Vagina (tissue), 2 donors: ENCODE measurements around the gene C12orf42. TPM values are rescaled to one million over a fixed set of nuclear protein-coding genes. Genes with fewer than 3 reads are reported as not detected.

Experiments used
- DNase-seq, 2 donors: peaks; one replicate each; pipeline ENCODE4 v3.0.0-alpha.2; 2017; ENCODE audit errors: extremely low spot score in 2 of 2
- H3K27ac ChIP-seq: fragments of 200-600 bp; sonication (generic); one replicate; pipeline ENCODE4 v1.5.1; 2019
- H3K27me3 ChIP-seq: fragments of 200-600 bp; sonication (generic); one replicate; pipeline ENCODE4 v1.5.1; 2019
- H3K36me3 ChIP-seq, 2 donors: fragments of 200-600 bp; sonication (generic); one replicate each; pipeline ENCODE4 v1.5.1; 2017 to 2019
- H3K4me1 ChIP-seq: fragments of 200-600 bp; sonication (generic); one replicate; pipeline ENCODE4 v1.5.1; 2019
- H3K4me3 ChIP-seq, 2 donors: fragments of 200-600 bp; sonication (generic); 1 replicate in 1 of 2; 2 replicates in 1 of 2; pipeline ENCODE4 v1.5.1; 2016 to 2019
- H3K9me3 ChIP-seq: fragments of 200-600 bp; sonication (generic); one replicate; pipeline ENCODE4 v1.5.1; 2019
- POLR2A ChIP-seq, 2 donors: fragments of 450-650 bp; IDR thresholded peaks; one replicate each; pipeline ENCODE4 v1.6.1; 2017; ENCODE audit warnings: antibody characterized with exemption in 2 of 2, mild to moderate bottlenecking in 2 of 2, moderate library complexity in 2 of 2
- POLR2AphosphoS5 ChIP-seq, 2 donors: sonication (generic); formaldehyde crosslinking; IDR thresholded peaks; one replicate each; pipeline ENCODE4 v1.9.0; 2017; ENCODE audit warnings: antibody characterized with exemption in 2 of 2, mild to moderate bottlenecking in 2 of 2, low read depth in 1 of 2; ENCODE audit not compliant: insufficient read depth in 1 of 2
- intact Hi-C: fragments of 100-400 bp; cut with DNase I; formaldehyde crosslinking; loops from one replicate; pipeline ENCODE4 v1.15.1; 2023
- total RNA-seq: library from RNA; depleted of rRNA; stranded (reverse); fragments of >200 nt; gene quantifications from one replicate; pipeline ENCODE4 v1.2.3, GENCODE V29; 2016
- TF ChIP-seq, protein P1 (sequence below), 3 experiments: fragments of 450-650 bp in 2 of 3; fragments of 200-600 bp in 1 of 3; sonication (generic) in 1 of 3; IDR thresholded peaks; one replicate each; pipeline ENCODE4 v1.5.1; 2017 to 2019; ENCODE audit warnings: antibody characterized with exemption in 3 of 3, mild to moderate bottlenecking in 2 of 3, moderate library complexity in 2 of 3

C12orf42 gene
- total RNA-seq, 1 donor from 2014 or later = not detected

DNA sequence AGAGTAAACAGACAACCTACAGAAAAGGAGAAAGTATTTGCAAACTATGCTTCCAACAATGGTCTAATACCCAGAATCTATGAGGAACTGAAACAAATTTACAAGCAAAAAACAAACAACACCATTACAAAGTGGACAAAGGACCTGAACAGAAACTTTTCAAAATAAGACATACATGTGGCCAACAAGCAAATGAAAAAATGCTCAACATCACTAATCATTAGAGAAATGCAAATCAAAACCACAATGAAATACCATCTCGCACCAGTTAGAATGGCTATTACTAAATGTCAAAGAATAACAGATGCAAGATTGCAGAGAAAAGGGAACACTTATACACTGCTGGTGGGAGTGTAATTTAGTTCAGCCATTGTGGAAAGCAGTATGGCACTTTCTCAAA is 125.8 kb downstream of the C12orf42 start:
- no peaks in the 10 kb centered on the region for H3K36me3 ChIP-seq
- TF ChIP-seq POLR2A (IDR thresholded peaks at IDR 0.05) (no peak), POLR2AphosphoS5 (IDR thresholded peaks at IDR 0.05; ENCODE audit: insufficient read depth in 1 of 2, low read depth in 1 of 2) (no peak)
- TF ChIP-seq, protein P1, sequence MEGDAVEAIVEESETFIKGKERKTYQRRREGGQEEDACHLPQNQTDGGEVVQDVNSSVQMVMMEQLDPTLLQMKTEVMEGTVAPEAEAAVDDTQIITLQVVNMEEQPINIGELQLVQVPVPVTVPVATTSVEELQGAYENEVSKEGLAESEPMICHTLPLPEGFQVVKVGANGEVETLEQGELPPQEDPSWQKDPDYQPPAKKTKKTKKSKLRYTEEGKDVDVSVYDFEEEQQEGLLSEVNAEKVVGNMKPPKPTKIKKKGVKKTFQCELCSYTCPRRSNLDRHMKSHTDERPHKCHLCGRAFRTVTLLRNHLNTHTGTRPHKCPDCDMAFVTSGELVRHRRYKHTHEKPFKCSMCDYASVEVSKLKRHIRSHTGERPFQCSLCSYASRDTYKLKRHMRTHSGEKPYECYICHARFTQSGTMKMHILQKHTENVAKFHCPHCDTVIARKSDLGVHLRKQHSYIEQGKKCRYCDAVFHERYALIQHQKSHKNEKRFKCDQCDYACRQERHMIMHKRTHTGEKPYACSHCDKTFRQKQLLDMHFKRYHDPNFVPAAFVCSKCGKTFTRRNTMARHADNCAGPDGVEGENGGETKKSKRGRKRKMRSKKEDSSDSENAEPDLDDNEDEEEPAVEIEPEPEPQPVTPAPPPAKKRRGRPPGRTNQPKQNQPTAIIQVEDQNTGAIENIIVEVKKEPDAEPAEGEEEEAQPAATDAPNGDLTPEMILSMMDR (IDR thresholded peaks at IDR 0.05) = no peak
- no peak overlapping the region for H3K27ac ChIP-seq
- no peak overlapping the region for H3K4me3 ChIP-seq
- H3K9me3 ChIP-seq = no peaks in the 10 kb centered on the region
- intact Hi-C loops = no loop called here
- H3K4me1 ChIP-seq = no peaks in the 10 kb centered on the region
- no peaks in the 10 kb centered on the region for H3K27me3 ChIP-seq
- DNase-seq = no peak

GRCh38 chr12:103368167-103368566 is 127.6 kb downstream of the C12orf42 start:
- no peak for TF ChIP-seq POLR2AphosphoS5 (IDR thresholded peaks at IDR 0.05; ENCODE audit: insufficient read depth in 1 of 2, low read depth in 1 of 2)
- no peak for TF ChIP-seq POLR2A (IDR thresholded peaks at IDR 0.05)
- TF ChIP-seq, protein P1 (IDR thresholded peaks at IDR 0.05) = no peak
- no peak overlapping the region for H3K27ac ChIP-seq
- no peaks in the 10 kb centered on the region for H3K9me3 ChIP-seq
- no peaks in the 10 kb centered on the region for H3K27me3 ChIP-seq
- H3K36me3 ChIP-seq = no peaks in the 10 kb centered on the region
- intact Hi-C loops = no loop called here
- no peak overlapping the region for H3K4me3 ChIP-seq
- no peaks in the 10 kb centered on the region for H3K4me1 ChIP-seq
- no peak for DNase-seq

- intact Hi-C loops = no loop called here
- no peaks in the 10 kb centered on the region for H3K36me3 ChIP-seq
- H3K9me3 ChIP-seq = no peaks in the 10 kb centered on the region
- no peak overlapping the region for H3K27ac ChIP-seq
- no peak for DNase-seq
- H3K4me1 ChIP-seq = no peaks in the 10 kb centered on the region
- TF ChIP-seq, protein P1 (IDR thresholded peaks at IDR 0.05) = no peak
- TF ChIP-seq POLR2AphosphoS5 (IDR thresholded peaks at IDR 0.05; ENCODE audit: insufficient read depth in 1 of 2, low read depth in 1 of 2) (no peak), POLR2A (IDR thresholded peaks at IDR 0.05) (no peak)
- H3K27me3 ChIP-seq = no peaks in the 10 kb centered on the region
- H3K4me3 ChIP-seq = no peak overlapping the region
Measured at GRCh38 chr12:103354403-103354802, 141.4 kb downstream of the C12orf42 start.

DNA sequence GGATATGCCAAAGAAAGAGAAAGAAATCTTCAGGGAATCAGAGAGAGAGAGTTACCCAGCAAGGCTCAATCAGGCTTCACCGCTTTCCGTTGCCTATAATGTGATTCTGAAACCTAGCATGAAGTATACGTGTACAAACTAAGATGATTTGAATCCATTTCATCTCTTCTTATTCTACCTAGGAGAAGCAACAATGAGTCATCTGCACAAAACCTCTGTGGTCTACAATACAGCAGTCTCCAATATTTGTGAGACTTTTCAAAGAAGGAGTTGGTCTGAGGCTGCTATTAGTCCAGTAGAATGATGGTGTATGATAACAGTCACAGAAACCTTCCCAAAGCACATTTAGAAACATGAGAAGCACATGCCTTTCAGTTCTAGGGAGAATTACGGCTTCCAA is 141.9 kb downstream of the C12orf42 start:
- no peak overlapping the region for H3K27ac ChIP-seq
- intact Hi-C loops = no loop called here
- no peaks in the 10 kb centered on the region for H3K36me3 ChIP-seq
- no peaks in the 10 kb centered on the region for H3K9me3 ChIP-seq
- no peaks in the 10 kb centered on the region for H3K4me1 ChIP-seq
- H3K4me3 ChIP-seq = no peak overlapping the region
- no peak for TF ChIP-seq POLR2AphosphoS5 (IDR thresholded peaks at IDR 0.05; ENCODE audit: insufficient read depth in 1 of 2, low read depth in 1 of 2)
- TF ChIP-seq POLR2A (IDR thresholded peaks at IDR 0.05) = no peak
- TF ChIP-seq, protein P1 (IDR thresholded peaks at IDR 0.05) = no peak
- no peaks in the 10 kb centered on the region for H3K27me3 ChIP-seq
- no peak for DNase-seq

GRCh38 chr12:103350116-103350515 is 145.7 kb downstream of the C12orf42 start:
- intact Hi-C loops = no loop called here
- H3K4me1 ChIP-seq = no peaks in the 10 kb centered on the region
- no peak overlapping the region for H3K27ac ChIP-seq
- no peak overlapping the region for H3K4me3 ChIP-seq
- DNase-seq = no peak
- H3K36me3 ChIP-seq = no peaks in the 10 kb centered on the region
- H3K27me3 ChIP-seq = no peaks in the 10 kb centered on the region
- no peaks in the 10 kb centered on the region for H3K9me3 ChIP-seq
- TF ChIP-seq POLR2AphosphoS5 (IDR thresholded peaks at IDR 0.05; ENCODE audit: insufficient read depth in 1 of 2, low read depth in 1 of 2) (no peak), POLR2A (IDR thresholded peaks at IDR 0.05) (no peak)
- TF ChIP-seq, protein P1 (IDR thresholded peaks at IDR 0.05) = no peak
